Measurements from ENCODE around the gene MECP2.

MECP2 gene

DNA sequence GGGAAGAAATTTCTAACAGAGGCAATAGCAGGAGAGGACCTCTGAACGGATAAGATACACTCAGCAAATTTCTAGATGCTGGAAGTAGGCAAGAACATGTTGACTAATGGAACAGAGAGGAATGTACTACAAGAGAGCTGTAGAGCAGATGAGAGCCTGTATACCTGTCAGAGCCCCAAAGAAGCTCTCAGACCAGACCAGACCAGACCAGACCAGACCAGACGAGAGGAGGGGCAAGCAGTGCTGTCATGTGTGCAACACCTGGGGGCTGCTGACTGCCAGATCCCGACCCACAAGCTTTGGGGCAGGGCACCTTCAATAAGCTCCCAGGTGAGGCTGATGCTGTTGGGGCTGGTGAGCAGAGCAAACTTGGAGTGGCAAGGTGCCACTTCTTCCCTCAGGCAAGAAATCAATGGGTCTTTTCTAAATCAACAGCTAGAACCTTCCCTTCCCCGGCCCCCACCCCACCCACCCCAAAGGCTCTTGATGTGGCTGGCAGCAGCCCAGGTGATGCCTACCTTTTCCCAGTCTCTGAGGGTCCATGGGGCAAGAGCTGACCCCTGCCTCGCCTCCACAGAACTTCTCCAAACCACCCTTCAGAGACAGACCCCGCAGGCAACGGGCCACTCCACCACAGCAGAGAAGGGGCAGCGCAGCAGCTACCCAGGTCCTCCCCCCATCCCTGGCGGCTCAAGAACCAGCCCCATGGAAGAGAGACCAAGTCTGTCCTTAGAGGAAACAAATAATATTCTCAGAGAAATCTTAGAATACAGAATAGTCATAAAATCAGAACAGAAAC is 32.7 kb downstream of the MECP2 start:
- Histone ChIP-seq H3K4me3 (ENCODE audit: low read depth in 1 of 2, low read length in 2 of 2) (no peak overlapping the region), H3K27ac (ENCODE audit: low read depth, low read length) (no peak overlapping the region), H3K9me3 (ENCODE audit: control insufficient read depth in 1 of 2, low read length in 2 of 2) (no peaks in the 10 kb centered on the region), H3K36me3 (ENCODE audit: control insufficient read depth in 1 of 2, insufficient read depth in 2 of 2, low read length in 2 of 2) (peaks cover 0 to 9% of the 10 kb centered on the region in 2 donors), H3K4me1 (ENCODE audit: control insufficient read depth in 1 of 2, insufficient read depth in 2 of 2, low read length in 2 of 2) (peaks cover 3 to 9% of the 10 kb centered on the region in 2 donors), H3K9ac (ENCODE audit: low read depth in 1 of 2, low read length in 2 of 2) (no peak overlapping the region), H3K27me3 (ENCODE audit: control insufficient read depth in 1 of 2, insufficient read depth in 2 of 2, low read length in 2 of 2) (no peaks in the 10 kb centered on the region)

DNA sequence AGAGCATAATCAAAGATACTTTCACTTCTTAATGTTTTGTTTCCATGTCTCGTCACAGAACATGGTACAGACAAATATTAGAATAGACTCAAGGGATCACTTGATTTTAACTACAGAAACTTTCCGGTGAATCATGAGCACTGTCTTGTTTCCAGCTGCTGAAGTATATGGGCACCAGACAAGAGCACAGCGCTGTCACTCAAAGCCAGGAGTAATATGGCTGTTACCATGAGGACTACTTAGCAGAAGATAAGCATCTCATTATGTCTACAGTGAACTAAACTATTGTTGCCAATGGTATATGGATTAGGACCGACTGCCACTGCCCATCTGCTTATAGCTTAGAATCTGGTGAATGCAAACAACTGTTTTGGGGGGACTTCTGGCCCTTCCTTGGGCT is 34.3 kb downstream of the MECP2 start:
- Histone ChIP-seq H3K9ac (ENCODE audit: low read depth in 1 of 2, low read length in 2 of 2) (no peak overlapping the region), H3K9me3 (ENCODE audit: control insufficient read depth in 1 of 2, low read length in 2 of 2) (no peaks in the 10 kb centered on the region), H3K4me3 (ENCODE audit: low read depth in 1 of 2, low read length in 2 of 2) (no peak overlapping the region), H3K36me3 (ENCODE audit: control insufficient read depth in 1 of 2, insufficient read depth in 2 of 2, low read length in 2 of 2) (peaks cover 0 to 17% of the 10 kb centered on the region in 2 donors), H3K4me1 (ENCODE audit: control insufficient read depth in 1 of 2, insufficient read depth in 2 of 2, low read length in 2 of 2) (peaks cover 7 to 14% of the 10 kb centered on the region in 2 donors), H3K27ac (ENCODE audit: low read depth, low read length) (no peak overlapping the region), H3K27me3 (ENCODE audit: control insufficient read depth in 1 of 2, insufficient read depth in 2 of 2, low read length in 2 of 2) (no peaks in the 10 kb centered on the region)

DNA sequence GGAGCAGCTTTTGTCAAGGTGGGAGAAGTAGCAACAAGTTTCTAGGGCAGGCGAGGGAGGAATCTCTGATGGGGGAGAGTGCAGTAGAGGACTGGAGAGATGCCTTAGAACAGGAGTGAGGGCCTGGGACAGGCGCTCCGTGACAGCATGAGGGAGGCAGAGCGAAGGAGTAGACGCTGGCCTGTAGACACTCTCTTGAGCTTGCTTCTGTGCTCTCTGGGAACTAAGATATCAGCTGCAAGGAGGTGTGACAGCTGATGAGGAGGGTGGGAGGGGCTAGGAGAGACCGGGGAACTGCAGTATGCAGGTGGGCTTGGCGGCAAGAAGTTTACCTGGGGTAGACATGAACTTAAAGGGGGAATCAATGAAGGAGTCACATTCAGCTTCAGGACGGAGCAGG is 35.7 kb downstream of the MECP2 start:
- Histone ChIP-seq H3K4me1 (ENCODE audit: control insufficient read depth in 1 of 2, insufficient read depth in 2 of 2, low read length in 2 of 2) (peaks cover 20 to 28% of the 10 kb centered on the region in 2 donors), H3K36me3 (ENCODE audit: control insufficient read depth in 1 of 2, insufficient read depth in 2 of 2, low read length in 2 of 2) (peaks cover 0 to 27% of the 10 kb centered on the region in 2 donors), H3K4me3 (ENCODE audit: low read depth in 1 of 2, low read length in 2 of 2) (no peak overlapping the region), H3K9me3 (ENCODE audit: control insufficient read depth in 1 of 2, low read length in 2 of 2) (no peaks in the 10 kb centered on the region), H3K27ac (ENCODE audit: low read depth, low read length) (no peak overlapping the region), H3K9ac (ENCODE audit: low read depth in 1 of 2, low read length in 2 of 2) (no peak overlapping the region), H3K27me3 (ENCODE audit: control insufficient read depth in 1 of 2, insufficient read depth in 2 of 2, low read length in 2 of 2) (no peaks in the 10 kb centered on the region)

GRCh38 chrX:154059729-154060245 is 37.7 kb downstream of the MECP2 start:
- Histone ChIP-seq H3K9me3 (ENCODE audit: control insufficient read depth in 1 of 2, low read length in 2 of 2) (no peaks in the 10 kb centered on the region), H3K36me3 (ENCODE audit: control insufficient read depth in 1 of 2, insufficient read depth in 2 of 2, low read length in 2 of 2) (peaks cover 0 to 27% of the 10 kb centered on the region in 2 donors), H3K27ac (ENCODE audit: low read depth, low read length) (no peak overlapping the region), H3K4me3 (ENCODE audit: low read depth in 1 of 2, low read length in 2 of 2) (no peak overlapping the region), H3K27me3 (ENCODE audit: control insufficient read depth in 1 of 2, insufficient read depth in 2 of 2, low read length in 2 of 2) (no peaks in the 10 kb centered on the region), H3K4me1 (ENCODE audit: control insufficient read depth in 1 of 2, insufficient read depth in 2 of 2, low read length in 2 of 2) (peaks cover 26 to 28% of the 10 kb centered on the region in 2 donors), H3K9ac (ENCODE audit: low read depth in 1 of 2, low read length in 2 of 2) (no peak overlapping the region)

GRCh38 chrX:154059231-154059630 is 38.3 kb downstream of the MECP2 start:
- Histone ChIP-seq H3K27me3 (ENCODE audit: control insufficient read depth in 1 of 2, insufficient read depth in 2 of 2, low read length in 2 of 2) (no peaks in the 10 kb centered on the region), H3K36me3 (ENCODE audit: control insufficient read depth in 1 of 2, insufficient read depth in 2 of 2, low read length in 2 of 2) (peaks cover 0 to 27% of the 10 kb centered on the region in 2 donors), H3K9ac (ENCODE audit: low read depth in 1 of 2, low read length in 2 of 2) (no peak overlapping the region), H3K4me3 (ENCODE audit: low read depth in 1 of 2, low read length in 2 of 2) (no peak overlapping the region), H3K4me1 (ENCODE audit: control insufficient read depth in 1 of 2, insufficient read depth in 2 of 2, low read length in 2 of 2) (peaks cover 26 to 28% of the 10 kb centered on the region in 2 donors), H3K9me3 (ENCODE audit: control insufficient read depth in 1 of 2, low read length in 2 of 2) (no peaks in the 10 kb centered on the region), H3K27ac (ENCODE audit: low read depth, low read length) (no peak overlapping the region)

DNA sequence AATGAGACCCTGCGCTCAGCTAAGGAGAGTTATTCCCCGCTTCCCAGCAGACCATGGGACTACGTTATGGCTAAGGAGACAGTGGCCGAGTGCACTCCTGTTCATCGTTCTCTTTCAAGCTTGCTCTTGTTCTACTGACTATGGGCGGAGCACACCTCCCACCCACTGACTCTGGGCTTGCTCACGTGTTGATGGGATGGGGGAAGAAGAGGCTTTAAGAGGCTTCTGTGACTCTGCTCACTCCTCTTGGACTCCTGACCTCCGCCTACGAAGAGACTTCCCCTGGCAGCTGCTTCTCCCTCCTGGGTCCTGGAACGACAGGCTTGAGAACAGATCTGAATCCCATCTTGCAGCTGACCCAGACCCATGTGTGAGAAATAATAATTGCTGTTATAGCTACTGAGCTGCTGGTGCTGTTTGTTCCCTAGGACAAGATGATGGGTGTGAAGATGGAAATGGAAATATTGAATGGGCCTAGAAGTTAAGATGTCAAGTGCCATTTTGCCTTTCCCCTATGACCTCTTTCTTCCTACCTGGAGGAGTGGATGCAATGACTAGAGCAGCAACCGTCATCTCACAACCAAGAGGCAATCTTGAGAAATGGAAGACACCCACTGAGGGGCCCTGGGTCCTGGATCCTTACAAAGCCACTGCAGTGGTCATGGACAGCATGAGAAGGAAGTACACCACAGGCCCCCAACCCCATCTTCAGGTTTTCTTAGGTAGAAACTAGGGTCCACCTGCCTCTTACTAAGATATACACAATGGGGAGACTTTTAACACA is 39.1 kb downstream of the MECP2 start:
- Histone ChIP-seq H3K9ac (ENCODE audit: low read depth in 1 of 2, low read length in 2 of 2) (no peak overlapping the region), H3K4me3 (ENCODE audit: low read depth in 1 of 2, low read length in 2 of 2) (no peak overlapping the region), H3K27me3 (ENCODE audit: control insufficient read depth in 1 of 2, insufficient read depth in 2 of 2, low read length in 2 of 2) (no peaks in the 10 kb centered on the region), H3K36me3 (ENCODE audit: control insufficient read depth in 1 of 2, insufficient read depth in 2 of 2, low read length in 2 of 2) (peaks cover 0 to 27% of the 10 kb centered on the region in 2 donors), H3K4me1 (ENCODE audit: control insufficient read depth in 1 of 2, insufficient read depth in 2 of 2, low read length in 2 of 2) (peaks cover 26 to 28% of the 10 kb centered on the region in 2 donors), H3K27ac (ENCODE audit: low read depth, low read length) (no peak overlapping the region), H3K9me3 (ENCODE audit: control insufficient read depth in 1 of 2, low read length in 2 of 2) (no peaks in the 10 kb centered on the region)

DNA sequence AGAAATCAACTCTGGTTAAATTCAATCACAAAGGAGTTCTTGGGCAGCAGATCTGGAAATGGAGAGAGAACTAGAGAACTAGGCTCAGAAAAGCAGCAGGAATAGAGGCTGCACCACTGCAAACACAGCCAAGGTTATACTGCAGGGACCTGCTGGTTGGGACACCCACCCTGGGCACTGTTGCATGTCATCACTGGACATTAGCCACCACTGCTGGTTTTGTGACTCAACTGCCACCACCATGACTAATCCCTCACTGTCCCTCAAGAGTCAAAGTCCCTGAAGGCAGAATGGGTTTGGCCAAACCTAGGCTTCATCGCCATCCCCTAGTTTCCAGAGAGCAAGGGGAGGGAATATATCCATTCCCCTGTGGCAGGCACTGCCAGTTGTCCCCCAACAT is 39.7 kb downstream of the MECP2 start:
- H3K9me3 ChIP-seq (ENCODE audit: control insufficient read depth in 1 of 2, low read length in 2 of 2) = no peaks in the 10 kb centered on the region
- no peak overlapping the region for H3K27ac ChIP-seq (ENCODE audit: low read depth, low read length)
- H3K27me3 ChIP-seq (ENCODE audit: control insufficient read depth in 1 of 2, insufficient read depth in 2 of 2, low read length in 2 of 2) = no peaks in the 10 kb centered on the region
- H3K4me3 ChIP-seq (ENCODE audit: low read depth in 1 of 2, low read length in 2 of 2) = no peak overlapping the region
- H3K4me1 ChIP-seq (ENCODE audit: control insufficient read depth in 1 of 2, insufficient read depth in 2 of 2, low read length in 2 of 2) = peaks cover 26 to 28% of the 10 kb centered on the region in 2 donors
- peaks cover 0 to 27% of the 10 kb centered on the region in 2 donors for H3K36me3 ChIP-seq (ENCODE audit: control insufficient read depth in 1 of 2, insufficient read depth in 2 of 2, low read length in 2 of 2)
- no peak overlapping the region for H3K9ac ChIP-seq (ENCODE audit: low read depth in 1 of 2, low read length in 2 of 2)

- Histone ChIP-seq H3K9me3 (ENCODE audit: control insufficient read depth in 1 of 2, low read length in 2 of 2) (no peaks in the 10 kb centered on the region), H3K27me3 (ENCODE audit: control insufficient read depth in 1 of 2, insufficient read depth in 2 of 2, low read length in 2 of 2) (no peaks in the 10 kb centered on the region), H3K9ac (ENCODE audit: low read depth in 1 of 2, low read length in 2 of 2) (no peak overlapping the region), H3K36me3 (ENCODE audit: control insufficient read depth in 1 of 2, insufficient read depth in 2 of 2, low read length in 2 of 2) (peaks cover 0 to 27% of the 10 kb centered on the region in 2 donors), H3K4me3 (ENCODE audit: low read depth in 1 of 2, low read length in 2 of 2) (no peak overlapping the region), H3K27ac (ENCODE audit: low read depth, low read length) (no peak overlapping the region), H3K4me1 (ENCODE audit: control insufficient read depth in 1 of 2, insufficient read depth in 2 of 2, low read length in 2 of 2) (peaks cover 26 to 28% of the 10 kb centered on the region in 2 donors)
Measured at GRCh38 chrX:154056770-154057241, 40.7 kb downstream of the MECP2 start.

DNA sequence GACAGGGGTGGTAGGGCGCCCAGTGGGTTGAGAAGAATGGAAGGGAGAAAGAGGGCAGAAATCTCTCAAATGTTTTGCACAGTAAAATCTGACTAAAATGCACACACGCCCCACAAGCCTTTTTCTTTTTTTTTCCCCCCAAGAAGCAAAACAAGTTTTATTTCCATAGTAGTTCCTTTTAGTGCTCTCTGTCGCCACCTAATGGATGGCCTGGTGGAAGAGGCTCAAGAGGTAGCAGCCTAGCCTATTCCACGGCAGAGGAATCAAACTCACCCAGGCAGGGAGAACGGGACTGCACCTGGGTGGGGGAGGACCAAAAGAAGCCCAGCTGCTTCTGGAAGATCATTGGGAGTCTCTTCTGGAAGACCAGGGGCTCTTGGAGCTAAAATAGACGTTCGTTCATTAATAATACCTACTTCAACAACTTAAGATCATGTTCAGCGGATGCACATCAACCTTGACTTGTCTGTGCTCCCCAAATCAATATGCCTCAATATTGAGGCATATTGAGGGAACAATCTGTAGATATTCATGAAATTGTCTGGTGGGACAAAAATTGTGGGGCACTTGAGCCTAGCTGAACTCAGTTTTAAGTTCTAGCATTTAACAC is 46.2 kb downstream of the MECP2 start:
- peaks cover 0 to 4% of the 10 kb centered on the region in 2 donors for H3K36me3 ChIP-seq (ENCODE audit: control insufficient read depth in 1 of 2, insufficient read depth in 2 of 2, low read length in 2 of 2)
- no peak overlapping the region for H3K27ac ChIP-seq (ENCODE audit: low read depth, low read length)
- H3K27me3 ChIP-seq (ENCODE audit: control insufficient read depth in 1 of 2, insufficient read depth in 2 of 2, low read length in 2 of 2) = no peaks in the 10 kb centered on the region
- H3K9me3 ChIP-seq (ENCODE audit: control insufficient read depth in 1 of 2, low read length in 2 of 2) = no peaks in the 10 kb centered on the region
- peaks cover 20 to 26% of the 10 kb centered on the region in 2 donors for H3K4me1 ChIP-seq (ENCODE audit: control insufficient read depth in 1 of 2, insufficient read depth in 2 of 2, low read length in 2 of 2)
- no peak overlapping the region for H3K9ac ChIP-seq (ENCODE audit: low read depth in 1 of 2, low read length in 2 of 2)
- no peak overlapping the region for H3K4me3 ChIP-seq (ENCODE audit: low read depth in 1 of 2, low read length in 2 of 2)

Measured in duodenal mucosa (tissue), 2 donors.